Hypothalamus (tissue), 51 donors: ENCODE data around the gene MICAL1.

Source experiments
- DNase-seq, 51 donors: peaks; one replicate each; lab custom pipeline; 2025; lab: John Stamatoyannopoulos, UW

The MICAL1 gene, protein sequence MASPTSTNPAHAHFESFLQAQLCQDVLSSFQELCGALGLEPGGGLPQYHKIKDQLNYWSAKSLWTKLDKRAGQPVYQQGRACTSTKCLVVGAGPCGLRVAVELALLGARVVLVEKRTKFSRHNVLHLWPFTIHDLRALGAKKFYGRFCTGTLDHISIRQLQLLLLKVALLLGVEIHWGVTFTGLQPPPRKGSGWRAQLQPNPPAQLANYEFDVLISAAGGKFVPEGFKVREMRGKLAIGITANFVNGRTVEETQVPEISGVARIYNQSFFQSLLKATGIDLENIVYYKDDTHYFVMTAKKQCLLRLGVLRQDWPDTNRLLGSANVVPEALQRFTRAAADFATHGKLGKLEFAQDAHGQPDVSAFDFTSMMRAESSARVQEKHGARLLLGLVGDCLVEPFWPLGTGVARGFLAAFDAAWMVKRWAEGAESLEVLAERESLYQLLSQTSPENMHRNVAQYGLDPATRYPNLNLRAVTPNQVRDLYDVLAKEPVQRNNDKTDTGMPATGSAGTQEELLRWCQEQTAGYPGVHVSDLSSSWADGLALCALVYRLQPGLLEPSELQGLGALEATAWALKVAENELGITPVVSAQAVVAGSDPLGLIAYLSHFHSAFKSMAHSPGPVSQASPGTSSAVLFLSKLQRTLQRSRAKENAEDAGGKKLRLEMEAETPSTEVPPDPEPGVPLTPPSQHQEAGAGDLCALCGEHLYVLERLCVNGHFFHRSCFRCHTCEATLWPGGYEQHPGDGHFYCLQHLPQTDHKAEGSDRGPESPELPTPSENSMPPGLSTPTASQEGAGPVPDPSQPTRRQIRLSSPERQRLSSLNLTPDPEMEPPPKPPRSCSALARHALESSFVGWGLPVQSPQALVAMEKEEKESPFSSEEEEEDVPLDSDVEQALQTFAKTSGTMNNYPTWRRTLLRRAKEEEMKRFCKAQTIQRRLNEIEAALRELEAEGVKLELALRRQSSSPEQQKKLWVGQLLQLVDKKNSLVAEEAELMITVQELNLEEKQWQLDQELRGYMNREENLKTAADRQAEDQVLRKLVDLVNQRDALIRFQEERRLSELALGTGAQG

DNA sequence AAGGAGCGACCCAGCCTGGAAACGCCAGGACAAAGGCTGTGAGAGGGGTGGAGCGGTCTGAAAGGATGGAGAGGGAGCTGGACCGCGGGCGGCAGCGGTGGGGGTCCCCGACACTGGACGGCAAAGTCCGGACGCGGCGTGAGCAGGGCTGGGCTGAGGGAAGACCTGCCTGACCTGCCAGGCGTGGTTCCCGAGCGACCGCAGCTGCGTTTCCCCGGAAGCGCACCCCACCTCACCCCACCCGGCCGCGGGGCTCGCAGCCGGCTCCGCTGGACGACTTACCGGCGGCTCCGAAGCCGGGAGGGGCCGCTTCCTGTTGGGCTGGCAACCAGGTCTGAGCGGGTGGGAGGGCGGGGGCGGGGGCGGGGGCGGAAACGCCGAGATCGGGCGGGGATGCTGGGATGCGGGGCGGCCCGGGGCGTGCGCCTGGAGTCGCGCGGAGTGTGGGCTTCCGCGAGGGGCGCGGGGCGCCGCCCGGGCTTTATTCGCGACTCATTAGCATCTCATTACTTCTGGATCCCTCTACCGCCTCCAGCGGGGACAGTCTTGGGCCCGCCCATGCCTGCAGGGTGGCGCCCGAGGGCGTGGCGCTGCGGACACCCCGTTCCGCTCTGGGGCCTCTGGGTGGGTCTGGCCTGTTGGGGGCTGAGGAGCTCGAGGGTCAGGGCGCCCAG, at the start of gene MICAL1:
Gene MICAL1 (minus strand): TSS at position 336 of the 674 bp plus-strand sequence. CDS start 1,576 bp downstream, outside the sequence.
- peak in 36 of 51 donors; percentile 13 to 78 (median 52) for DNase-seq

DNA sequence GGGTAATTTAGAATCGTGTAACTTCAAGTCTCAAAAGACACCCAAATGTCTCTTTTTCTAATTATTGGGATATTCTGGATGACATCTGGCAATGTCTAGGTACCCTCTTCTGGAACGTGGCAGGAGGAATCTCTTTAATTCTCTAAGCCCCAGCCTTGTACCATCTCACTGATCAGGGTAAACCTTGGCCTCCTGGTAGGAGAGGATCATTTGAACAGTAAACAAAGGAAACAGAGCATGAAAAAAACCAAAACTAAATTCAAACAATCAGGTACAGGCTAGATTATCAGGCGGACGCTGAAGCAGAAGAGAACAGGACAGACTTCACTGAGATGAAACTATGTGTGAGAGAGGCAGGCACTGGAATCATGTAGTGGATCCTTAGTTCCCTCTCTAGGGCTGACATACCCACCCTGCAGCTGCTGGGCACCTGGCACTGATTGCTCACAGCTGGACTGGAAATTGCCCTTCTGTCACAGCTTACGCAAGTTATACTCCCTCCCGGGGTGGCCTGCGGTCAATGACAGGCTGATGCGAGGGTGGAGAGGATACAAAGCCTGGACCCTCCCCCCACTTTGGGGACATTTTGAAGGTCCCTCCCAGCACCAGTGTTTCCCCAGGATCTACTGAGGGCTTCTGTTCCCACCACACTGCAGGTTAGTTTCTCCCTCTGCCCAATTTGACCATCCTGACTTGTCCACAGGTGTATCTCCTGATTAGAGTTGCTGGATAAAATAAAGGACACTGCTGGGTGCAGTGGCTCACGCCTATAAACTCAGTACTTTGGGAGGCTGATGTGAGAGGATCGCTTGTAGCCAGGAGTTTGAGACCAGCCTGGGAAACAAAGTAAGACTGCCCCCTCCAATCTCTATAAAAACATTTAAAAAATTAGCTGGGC, 48.0 kb upstream of the MICAL1 start:
- DNase-seq = no peak

DNA sequence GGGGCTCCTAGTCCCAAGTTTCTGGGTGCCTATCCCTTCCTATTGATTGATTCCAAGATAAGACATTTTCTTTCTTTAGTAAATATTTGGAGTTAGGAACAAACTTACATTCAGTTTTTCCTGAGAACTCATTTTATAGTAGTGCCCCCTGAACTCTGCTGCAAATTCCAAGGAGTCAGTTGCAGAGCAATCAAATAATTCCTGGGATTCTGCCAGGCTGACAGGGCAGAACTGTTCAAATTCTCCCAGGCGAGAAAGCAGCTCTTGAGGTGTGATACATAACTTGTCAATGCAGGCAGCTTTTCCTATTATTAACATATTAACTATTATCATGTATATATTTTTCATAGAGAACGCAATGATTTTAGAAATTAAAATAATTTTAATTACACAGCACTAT, 43.4 kb upstream of the MICAL1 start:
- no peak for DNase-seq

DNA sequence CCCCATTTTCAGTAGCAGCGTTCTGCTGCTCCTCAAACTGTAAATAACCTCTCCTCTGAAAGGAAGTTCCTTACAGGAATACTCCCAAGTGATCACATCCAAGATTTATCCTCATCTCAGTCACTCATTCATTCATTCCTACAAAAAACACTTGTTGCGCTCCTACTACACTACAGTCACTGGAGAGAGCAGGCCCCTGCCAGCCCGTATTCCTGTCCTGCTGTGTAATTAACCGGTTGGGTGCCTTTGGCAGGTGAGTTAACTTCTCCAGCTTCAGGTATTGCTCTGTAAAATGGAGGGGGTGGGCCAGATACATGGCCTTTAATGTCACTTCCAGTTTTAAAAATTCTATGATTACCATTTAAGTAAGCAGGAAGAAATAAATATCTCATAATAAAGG, 42.5 kb upstream of the MICAL1 start:
- no peak for DNase-seq

DNA sequence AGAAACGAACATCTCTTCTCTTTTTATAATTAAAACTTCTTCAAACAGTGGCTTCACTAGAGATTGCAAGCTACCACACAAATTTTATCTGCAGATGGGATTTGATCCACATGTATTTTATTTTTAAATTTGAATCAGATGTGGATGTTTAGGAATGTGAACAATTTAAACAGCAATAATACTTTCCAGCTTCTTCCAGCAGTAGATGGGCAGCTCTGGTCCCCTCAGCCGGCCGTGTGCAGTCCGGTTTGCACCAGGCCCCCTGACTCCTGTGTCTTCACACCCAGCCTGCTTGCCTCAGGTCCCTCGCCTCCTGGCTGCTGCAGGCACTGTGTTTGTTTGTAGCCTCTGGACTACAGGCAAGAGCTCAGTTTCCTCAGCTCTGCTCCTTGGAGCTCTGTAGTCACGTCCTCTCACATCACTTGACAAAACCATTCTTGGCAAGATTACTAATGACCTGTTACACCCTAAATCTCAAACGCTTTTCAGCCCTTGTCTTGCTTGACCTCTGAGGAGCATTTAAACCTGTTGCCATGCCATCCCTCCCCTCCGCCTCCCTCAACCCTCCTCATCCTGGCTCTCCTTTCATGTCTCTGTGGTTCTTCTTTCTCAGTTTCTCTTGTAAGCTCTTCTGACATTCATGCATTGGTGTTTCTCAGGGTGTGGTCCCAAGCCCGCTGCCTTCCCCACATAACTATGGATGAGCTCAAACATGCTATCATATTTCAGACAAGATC, 40.6 kb upstream of the MICAL1 start:
- DNase-seq = no peak

DNA sequence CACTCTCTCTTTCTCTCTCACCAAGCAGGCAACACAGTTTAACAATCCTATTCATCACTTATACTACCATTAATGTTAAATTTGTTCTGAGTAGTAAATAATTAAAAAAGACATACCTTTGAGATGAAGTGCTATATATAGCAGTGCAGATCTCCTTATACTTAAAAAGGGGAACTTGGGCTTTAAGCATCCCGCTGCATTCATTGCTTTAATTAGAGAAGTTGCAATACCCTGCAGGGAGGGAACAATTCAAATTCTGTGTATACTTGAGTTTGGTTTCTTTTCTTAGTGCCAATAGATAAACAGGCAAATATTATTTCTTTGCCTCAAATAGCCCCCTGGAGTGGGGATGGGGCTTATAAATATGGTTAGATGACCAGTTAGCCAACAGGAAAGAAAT, 38.3 kb upstream of the MICAL1 start:
- no peak for DNase-seq

DNA sequence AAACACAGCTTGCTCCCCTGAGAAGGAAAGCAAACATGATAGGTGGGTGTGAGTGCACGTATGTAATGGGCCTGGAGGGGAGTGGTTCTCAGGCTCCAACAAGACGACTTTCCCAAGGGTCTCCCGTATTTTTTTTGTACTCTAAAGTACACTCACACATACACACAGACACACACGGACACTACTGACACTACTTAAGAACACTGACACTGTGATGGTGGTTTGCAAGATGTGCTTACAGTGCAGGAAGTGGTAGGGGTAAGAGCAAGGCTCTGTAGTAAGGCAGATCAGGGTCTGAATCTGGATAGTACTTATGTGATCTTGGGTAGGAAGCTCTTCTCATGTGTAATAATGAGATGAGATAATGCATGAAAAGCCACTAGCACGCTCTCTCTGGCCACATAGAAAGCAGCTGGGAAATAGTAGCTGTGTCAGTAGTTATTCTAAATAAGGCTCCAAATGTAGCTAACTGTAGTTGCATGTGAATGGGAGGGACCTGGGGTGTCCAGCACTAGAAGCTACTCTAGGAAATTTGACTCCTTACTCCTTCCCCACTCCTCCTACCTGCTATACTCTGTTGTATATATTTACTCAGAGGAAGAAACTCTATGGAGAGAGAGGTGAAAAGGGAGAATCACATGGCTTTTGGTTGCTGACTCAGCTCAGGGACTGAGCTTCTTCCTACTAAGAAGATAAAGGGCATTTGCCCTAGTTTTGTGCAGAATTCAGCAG, 35.8 kb upstream of the MICAL1 start:
- no peak for DNase-seq

DNA sequence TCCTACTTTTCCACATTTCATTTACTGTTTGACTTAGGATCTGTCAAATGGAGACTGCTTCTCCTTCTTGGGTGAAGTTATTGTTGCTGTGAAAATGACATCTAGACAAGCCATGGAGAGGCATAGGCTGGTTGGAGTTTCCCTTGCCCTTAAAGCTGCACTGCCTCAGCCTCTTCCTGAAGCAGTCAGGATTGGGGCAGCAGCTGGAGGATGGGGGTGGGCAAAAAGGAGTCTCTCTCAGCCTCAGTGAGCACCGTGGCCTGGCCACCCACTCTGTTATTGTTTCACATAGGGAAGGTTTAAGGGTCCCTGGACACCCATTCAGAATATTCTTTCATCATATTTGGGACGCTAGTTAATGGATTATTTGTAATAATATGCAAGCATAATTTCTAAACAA, 35.1 kb upstream of the MICAL1 start:
- DNase-seq = no peak

DNA sequence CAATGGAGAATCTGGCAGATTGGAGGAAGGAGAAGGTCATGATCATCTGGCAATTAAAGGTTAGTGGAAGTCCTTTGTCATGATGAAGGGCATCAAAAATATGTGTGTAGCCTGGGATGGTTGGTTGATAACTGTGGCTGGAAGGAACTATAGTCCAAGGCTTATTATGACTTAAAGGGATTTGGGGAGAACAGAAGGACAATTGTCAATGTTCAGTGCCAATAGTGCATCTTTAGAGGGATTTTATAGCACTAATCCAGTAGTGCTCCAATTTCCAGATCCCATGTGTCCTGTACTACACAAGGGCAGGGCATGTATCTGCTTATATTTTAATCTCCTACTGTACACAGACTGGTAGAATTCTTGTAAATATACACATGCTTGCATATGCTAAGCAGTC, 32.4 kb upstream of the MICAL1 start:
- DNase-seq = no peak

DNA sequence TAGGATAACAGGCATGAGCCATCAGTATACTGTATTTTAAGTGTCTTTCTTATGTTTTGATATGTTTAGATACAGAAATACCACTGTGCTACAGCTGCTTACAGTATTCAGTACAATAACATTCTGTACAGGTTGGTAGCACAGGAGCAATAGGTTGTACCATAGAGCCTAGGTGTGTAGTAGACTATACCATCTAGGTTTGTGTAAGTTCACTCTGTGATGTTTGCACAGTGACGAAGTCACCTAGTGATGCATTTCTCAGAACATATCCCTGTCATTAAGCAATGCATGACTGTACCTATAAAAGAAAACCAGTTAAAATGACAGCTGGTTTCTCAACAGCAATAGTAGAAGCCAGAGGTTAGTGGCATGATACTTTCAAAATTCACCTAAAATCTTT, 30.5 kb upstream of the MICAL1 start:
- no peak for DNase-seq

DNA sequence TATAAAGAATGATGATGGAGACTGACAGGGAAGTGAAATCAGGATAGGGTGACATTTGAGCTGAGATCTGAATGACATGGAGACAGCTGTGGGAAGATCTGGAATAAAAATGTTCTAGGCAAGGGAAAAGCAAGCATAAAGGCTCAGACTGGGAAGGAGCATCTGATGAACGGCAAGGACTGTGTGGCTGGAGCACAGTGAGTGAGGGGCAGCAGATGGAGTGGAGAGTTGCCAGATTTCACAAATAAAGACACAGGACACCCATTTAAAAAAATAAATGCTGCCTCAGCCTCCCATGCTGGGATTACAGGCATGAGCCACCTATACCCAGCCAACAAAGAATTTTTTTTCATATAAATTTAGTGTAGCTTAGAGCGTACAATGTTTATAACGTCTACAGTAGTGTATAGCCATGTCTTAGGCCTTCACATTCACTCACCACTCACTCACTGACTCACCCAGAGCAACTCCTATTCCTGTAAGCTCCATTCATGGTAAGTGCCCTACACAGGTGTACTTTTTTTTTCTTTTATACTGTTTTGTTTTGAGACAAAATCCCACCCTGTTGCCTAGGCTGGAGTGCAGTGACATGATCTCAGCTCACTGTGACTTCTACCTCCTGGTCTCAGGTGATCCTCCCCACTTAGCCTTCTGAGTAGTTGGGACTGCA, 29.8 kb upstream of the MICAL1 start:
- DNase-seq = no peak

DNA sequence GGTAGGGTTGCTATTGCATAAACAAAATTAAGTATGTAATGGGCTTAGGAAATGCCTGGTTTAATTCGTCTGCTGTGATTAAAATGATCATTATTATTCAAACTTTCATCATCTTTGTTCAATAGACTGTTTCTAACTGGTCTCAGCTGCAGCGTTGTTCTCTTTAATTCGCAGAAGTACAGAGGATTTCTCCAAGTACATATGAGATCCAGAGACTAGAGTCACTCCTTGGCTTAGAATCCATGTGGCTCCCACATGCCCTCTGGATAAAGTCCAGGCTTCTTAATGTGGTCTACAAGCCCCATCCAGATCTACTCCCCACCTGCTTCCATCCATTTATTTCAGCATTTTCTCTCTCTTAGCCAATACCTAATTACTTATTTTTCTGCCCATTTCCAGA, 28.6 kb upstream of the MICAL1 start:
- DNase-seq = no peak

DNA sequence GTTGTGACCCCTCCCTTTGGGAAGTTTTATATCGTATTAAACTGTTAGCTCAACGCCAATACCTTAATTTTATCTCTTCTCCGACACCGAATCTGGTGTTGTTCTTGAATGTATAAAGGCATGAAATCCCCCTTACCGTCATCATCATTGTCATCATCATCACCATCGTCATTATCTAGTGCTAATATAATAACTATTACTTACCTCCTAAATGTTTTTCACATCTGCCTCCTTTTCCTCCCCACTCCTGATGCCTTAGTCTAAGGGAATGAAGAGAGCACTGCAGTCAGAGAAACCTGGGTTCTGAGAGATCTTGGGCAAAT, 28.1 kb upstream of the MICAL1 start:
- DNase-seq = no peak

DNA sequence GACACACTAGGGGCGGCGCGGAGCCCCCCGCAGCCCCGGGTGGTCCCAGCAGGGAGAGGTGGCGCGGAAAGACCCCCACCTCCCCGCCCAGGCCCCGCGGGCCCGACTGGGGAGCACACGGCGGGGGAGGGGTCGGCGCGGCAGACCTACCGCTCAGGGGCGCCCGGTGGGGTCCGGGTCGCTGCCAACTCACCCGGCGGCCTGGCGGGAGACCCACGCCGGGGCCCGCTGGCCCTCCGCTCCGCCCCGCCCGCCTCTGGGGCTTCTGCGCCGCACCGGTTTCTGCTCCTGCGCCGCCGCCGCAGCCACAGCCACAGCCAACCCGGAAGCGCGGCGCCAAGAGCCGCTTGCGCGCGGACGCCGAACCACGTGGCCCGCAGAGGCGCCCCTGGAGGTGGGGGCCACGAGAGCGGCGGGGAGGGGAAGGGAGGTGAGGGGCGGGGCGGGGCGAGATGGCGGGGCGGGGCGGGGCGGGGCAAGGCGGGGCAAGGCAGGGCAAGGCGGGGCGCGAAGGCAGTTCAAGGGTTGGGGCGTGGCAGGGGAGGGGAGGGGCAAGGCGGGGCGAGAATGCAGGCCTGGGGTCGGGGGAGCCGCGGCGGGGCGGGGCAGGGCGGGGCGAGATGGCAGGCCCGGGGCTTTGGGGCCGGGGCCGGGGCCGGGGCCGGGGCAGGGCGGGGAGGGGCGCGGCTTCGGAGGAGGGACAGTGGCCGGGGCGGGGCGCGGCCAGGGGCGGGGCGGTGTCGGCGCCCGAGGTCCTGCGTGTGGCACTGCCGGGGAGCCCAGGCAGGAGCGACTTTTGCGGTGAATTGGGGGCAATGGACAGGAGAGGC, 27.5 kb upstream of the MICAL1 start, which contains the start of gene ZBTB24:
Gene ZBTB24 (minus strand): TSS at position 315 of the 830 bp plus-strand sequence. CDS start 1,193 bp downstream, outside the sequence.
- DNase-seq = peak in 50 of 51 donors; percentile 39 to 93 (median 80)

DNA sequence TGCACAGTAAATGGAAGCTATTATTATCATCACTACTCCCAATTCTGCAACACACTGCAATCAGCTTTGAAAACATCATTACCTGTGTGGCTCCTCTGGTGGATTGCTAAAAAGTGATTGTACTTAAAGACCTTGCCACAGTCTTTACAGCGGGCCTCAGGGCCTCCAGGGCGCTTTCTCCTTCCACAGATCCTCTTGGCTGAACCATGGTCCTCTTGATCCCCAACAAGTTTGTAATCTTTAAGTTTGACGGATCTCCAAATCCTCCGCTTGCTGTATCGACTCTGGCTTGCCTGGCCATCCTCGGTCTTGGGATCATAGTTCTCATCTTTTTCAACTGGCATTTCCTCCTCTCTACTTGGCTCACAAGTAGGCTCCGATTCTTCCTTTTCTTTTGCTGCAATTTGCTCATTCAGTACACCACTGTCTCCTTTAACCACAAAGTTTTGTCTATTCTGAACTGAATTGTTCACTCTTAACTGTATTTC, 25.5 kb upstream of the MICAL1 start:
- no peak for DNase-seq

DNA sequence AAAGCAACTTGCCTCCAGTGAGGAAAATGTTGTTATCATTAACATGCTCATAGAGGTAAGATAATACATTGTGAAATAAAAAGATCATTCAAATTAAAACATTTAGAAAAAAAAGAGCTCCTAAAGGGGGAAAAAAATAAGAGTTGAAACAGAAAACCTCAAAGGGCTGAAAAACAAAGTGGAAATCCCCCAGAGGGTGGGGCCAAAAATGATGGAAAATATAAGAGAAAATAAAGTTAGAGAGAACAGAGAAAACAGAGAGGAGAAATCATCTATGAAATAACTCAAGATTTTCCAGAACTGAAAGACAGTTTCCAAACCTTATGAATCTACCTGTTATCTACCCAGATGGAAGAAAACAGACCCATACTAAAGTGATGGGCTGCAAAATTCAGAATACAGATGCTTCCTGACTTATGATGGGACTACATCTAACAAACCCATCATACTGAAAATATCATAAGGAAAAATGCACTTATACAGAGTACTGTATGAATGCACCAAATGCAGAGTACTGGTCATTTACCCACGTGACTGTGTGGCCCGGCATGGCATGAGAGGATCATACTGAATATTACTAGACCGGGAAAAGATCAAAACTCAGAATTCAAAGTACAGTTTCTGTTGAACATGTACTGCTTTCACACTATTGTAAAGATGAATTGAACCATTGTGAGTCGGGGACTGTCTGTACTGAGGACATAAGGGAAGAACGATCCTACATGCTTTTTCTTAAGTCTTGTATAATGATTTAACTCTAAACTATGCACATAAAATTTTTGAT, 23.5 kb upstream of the MICAL1 start:
- no peak for DNase-seq
